ENCODE data around the gene DNAI1.

DNA sequence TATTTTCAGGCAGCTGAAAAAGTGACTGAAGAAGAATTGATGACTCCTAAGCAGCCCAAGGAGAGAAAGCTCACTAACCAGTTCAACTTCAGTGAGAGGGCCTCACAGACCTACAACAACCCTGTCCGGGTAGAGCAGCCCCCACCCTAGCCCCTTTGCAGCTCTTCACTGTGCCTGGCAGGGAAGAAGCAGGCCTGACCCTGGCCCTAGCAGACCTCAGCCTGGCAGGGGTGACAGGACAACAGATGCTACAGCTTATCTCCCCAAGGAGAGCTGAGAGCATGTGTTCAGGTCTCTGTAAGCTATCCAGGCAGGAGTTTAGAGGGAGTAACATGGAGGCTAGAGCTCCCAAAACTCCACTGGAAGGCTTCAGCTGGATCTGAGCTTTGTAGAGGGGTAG, 31.8 kb downstream of the DNAI1 start:
- no peak for TF ChIP-seq GATA3 (IDR thresholded peaks at IDR 0.05; ENCODE audit: borderline replicate concordance)
- no peak for TF ChIP-seq PHF8 (IDR thresholded peaks at IDR 0.05; ENCODE audit: borderline replicate concordance, low read depth)
- TF ChIP-seq, protein P1, sequence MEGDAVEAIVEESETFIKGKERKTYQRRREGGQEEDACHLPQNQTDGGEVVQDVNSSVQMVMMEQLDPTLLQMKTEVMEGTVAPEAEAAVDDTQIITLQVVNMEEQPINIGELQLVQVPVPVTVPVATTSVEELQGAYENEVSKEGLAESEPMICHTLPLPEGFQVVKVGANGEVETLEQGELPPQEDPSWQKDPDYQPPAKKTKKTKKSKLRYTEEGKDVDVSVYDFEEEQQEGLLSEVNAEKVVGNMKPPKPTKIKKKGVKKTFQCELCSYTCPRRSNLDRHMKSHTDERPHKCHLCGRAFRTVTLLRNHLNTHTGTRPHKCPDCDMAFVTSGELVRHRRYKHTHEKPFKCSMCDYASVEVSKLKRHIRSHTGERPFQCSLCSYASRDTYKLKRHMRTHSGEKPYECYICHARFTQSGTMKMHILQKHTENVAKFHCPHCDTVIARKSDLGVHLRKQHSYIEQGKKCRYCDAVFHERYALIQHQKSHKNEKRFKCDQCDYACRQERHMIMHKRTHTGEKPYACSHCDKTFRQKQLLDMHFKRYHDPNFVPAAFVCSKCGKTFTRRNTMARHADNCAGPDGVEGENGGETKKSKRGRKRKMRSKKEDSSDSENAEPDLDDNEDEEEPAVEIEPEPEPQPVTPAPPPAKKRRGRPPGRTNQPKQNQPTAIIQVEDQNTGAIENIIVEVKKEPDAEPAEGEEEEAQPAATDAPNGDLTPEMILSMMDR (IDR thresholded peaks at IDR 0.05): no peak
- TF ChIP-seq MAZ (IDR thresholded peaks at IDR 0.05; ENCODE audit: borderline replicate concordance, low read depth, low read length): no peak
- no peak for TF ChIP-seq ESRRA (IDR thresholded peaks at IDR 0.05; ENCODE audit: borderline replicate concordance, low read length)
- TF ChIP-seq CEBPB (IDR thresholded peaks at IDR 0.05): no peak
- no peak for TF ChIP-seq HDAC2 (IDR thresholded peaks at IDR 0.05)
- TF ChIP-seq, protein P2, sequence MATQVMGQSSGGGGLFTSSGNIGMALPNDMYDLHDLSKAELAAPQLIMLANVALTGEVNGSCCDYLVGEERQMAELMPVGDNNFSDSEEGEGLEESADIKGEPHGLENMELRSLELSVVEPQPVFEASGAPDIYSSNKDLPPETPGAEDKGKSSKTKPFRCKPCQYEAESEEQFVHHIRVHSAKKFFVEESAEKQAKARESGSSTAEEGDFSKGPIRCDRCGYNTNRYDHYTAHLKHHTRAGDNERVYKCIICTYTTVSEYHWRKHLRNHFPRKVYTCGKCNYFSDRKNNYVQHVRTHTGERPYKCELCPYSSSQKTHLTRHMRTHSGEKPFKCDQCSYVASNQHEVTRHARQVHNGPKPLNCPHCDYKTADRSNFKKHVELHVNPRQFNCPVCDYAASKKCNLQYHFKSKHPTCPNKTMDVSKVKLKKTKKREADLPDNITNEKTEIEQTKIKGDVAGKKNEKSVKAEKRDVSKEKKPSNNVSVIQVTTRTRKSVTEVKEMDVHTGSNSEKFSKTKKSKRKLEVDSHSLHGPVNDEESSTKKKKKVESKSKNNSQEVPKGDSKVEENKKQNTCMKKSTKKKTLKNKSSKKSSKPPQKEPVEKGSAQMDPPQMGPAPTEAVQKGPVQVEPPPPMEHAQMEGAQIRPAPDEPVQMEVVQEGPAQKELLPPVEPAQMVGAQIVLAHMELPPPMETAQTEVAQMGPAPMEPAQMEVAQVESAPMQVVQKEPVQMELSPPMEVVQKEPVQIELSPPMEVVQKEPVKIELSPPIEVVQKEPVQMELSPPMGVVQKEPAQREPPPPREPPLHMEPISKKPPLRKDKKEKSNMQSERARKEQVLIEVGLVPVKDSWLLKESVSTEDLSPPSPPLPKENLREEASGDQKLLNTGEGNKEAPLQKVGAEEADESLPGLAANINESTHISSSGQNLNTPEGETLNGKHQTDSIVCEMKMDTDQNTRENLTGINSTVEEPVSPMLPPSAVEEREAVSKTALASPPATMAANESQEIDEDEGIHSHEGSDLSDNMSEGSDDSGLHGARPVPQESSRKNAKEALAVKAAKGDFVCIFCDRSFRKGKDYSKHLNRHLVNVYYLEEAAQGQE (IDR thresholded peaks at IDR 0.05): no peak
